HCEC 1CT (cell line): ENCODE measurements around the gene MAP2K1.

Source experiments
- DNase-seq: peaks from one replicate; pipeline ENCODE4 v3.0.0-alpha.2; 2017

MAP2K1 gene

GRCh38 chr15:66394472-66394871 lies 7.8 kb downstream of the MAP2K1 start:
- DNase-seq, result no peak

DNA sequence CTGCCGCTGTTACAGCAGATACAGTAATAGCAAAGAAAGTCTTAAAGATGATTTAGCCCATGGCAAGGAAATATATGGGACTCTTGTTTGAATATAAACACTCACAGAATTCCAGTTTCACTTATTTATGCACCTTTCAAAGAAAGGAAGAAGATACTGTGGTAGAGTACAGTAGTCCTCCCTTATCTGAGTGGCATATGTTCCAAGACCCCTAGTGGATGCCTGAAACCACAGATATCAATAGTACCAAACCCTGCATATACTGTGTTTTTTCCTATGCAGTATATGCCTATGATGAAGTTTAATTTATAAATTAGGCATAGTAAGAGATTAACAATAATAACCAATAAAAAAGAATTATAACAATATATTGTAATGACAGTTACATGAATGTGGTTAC lies 8.2 kb downstream of the MAP2K1 start:
- no peak for DNase-seq

- DNase-seq, result no peak
Measured at GRCh38 chr15:66399276-66399675, 12.6 kb downstream of the MAP2K1 start.

- peak; percentile 43 for DNase-seq
Measured at GRCh38 chr15:66400351-66400774, 13.7 kb downstream of the MAP2K1 start.

GRCh38 chr15:66401130-66402021 lies 14.7 kb downstream of the MAP2K1 start:
- no peak for DNase-seq

DNA sequence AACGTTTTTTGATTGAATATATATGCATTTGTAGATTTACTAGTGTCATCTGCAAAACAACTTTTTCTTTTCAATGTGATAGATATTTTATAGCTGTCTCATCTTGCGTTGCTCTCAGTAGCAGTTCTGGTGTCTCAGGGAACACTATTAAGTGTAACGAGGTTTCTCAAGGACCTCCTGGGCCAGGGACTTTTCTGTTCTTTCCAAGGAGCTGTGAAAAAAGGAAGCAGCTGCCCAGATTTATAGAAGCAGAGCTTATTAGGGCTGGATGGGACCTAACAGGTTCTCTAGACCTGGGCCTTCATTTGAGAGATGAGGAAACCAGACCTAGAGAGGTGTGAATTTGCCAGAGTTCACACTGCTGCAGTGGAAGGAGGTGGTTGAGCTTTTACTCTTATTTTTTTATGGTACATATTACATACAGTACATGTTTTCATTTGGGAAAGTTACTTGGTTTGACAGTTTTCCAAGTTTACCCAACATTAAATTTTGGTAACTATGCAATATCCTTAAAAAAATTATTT lies 16.1 kb downstream of the MAP2K1 start:
- DNase-seq, result no peak

- DNase-seq, result no peak
Measured at GRCh38 chr15:66403323-66403722, 16.6 kb downstream of the MAP2K1 start.

DNA sequence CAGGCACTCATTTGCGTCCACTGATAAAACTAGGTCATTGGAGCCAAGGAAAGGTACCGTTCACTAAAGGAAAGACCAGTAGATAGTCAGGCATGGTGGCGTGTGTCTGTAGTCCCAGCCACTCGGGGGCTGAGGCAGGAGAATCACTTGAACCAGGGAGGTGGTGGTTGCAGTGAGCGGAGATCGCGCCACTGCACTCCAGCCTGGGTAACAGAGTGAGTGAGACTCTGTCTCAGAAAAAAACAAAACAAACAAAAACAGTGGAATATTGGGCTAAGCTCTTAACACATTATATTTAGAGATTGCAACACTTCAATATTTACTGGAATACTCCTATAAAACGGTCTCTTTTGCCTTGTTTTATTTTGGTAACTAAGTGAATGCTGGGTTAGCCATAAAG lies 17.4 kb downstream of the MAP2K1 start:
- DNase-seq, result no peak

- DNase-seq, result no peak
Measured at GRCh38 chr15:66404532-66404931, 17.8 kb downstream of the MAP2K1 start.

GRCh38 chr15:66405007-66405406 lies 18.3 kb downstream of the MAP2K1 start:
- no peak for DNase-seq

DNA sequence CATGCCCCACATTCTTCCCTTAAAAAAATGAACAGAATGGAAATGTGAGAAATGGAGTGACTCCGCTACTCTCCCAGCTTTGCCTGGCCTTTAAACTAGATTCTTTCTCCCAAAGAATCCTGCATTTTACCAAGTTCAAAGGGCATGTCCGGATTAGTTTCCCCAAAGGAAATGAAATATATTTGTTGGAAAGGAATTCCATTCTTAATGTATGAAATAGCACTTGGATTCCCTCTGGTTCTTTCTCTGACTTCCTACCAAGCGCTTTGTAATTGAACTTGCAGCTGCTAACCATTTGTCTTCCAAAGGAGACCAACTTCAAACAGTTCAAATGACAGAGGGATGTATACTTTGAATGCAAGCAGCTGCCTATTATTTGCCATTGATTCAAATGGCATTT lies 18.9 kb downstream of the MAP2K1 start:
- peak; percentile 36 for DNase-seq

GRCh38 chr15:66408254-66408653 lies 21.5 kb downstream of the MAP2K1 start:
- no peak for DNase-seq

GRCh38 chr15:66408675-66409282 lies 22.1 kb downstream of the MAP2K1 start:
- no peak for DNase-seq

GRCh38 chr15:66409565-66410108 lies 22.9 kb downstream of the MAP2K1 start:
- no peak for DNase-seq

GRCh38 chr15:66411190-66411589 lies 24.5 kb downstream of the MAP2K1 start:
- no peak for DNase-seq

- DNase-seq, result no peak
Measured at GRCh38 chr15:66412220-66412619, 25.5 kb downstream of the MAP2K1 start.

DNA sequence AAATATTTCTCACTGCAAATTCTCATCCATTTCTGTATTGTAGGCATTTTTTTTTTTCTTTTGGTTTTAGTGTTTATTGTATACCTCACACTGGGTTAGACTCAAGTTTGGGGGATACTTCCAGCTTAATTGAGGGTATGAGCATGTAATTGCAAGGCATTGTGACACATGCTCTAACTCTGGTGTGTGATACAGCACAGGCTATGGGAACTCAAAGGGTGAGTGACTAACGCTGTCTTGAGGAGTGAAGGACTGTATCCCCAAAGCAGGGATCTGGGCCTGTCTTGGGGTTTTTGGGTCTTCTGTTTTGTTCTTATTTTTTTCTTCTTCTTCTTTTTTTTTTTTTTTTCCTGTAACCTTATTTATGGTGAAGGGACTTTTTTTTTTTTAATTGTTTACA lies 26.9 kb downstream of the MAP2K1 start:
- DNase-seq, result no peak

GRCh38 chr15:66415360-66415759 lies 28.6 kb downstream of the MAP2K1 start:
- no peak for DNase-seq

DNA sequence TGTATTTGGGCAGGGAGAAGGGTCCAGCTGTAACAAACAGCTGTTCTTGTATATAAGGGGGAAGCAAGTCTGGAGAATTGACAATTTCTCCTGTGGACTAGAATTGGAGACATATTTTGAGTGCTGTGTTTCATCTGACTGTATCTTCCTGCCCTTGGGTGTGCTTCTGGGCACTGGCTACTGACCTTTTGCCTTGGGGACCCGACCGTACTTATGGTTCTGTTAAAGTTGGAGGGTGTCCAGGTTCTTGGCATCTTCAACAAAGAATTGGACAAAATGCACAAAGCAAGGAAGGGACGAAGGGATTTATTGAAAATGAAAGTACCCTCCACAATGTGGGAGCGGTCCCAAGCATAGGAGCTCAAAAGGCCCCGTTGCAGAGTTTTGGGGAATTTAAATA lies 31.0 kb downstream of the MAP2K1 start:
- no peak for DNase-seq

DNA sequence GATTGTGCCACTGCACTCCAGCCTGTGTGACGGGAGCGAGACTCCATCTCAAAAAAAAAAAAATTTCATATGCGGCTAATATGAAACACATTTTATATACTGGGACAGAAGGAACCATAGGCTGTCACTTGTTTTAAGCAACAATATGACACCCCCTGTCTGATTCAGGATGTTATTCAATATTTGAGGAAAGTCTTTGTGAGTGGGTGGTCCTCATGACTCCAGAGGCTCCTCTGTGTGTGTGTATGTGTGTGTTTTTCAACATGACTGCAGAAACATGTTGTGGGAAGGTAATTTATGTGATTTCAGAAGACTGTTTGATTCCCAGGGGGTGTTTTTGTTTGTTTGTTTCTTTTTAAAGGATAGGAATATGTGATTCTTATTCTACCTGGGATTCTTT lies 32.8 kb downstream of the MAP2K1 start:
- DNase-seq, result no peak

DNA sequence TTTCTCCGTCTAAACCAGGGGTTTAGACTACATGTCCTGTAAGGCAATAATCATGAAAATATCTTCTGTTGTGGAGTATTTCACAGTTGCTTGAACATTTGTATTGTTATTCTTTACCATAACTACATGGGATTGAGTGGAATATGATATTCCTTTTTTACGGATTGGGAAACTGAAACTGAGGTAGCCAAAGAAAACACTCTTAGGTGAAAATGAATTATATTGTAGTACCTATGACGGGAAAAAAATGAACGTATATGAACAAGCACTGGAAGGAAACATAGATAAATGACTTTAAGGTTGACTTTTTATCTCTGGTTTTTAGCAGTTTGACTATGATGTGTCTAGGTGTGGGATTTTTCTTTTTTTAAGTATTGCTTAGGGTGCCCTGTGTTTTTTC lies 35.6 kb downstream of the MAP2K1 start:
- no peak for DNase-seq

DNA sequence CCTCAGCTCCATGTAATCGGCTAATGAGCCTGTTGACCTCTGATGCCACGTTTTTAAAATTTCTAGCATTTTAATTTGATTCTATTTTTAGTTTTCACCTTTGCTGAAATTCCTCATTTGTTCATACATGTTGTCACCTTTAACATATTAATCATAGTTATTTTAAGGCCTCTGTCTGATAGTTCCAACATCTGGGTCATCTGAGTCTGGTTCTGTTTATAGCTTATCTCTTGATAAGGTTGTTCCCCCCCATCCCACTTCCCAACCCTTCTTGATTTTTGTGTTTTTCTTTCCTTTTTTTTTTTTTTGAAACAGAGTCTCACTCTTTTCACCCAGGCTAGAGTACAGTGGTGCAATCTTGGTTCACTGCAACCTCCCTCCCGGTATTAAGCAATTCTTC lies 36.4 kb downstream of the MAP2K1 start:
- DNase-seq, result no peak

GRCh38 chr15:66424963-66425612 lies 38.4 kb downstream of the MAP2K1 start:
- no peak for DNase-seq
